H9 (cell line): Measurements from ENCODE around the gene PGF. TPM values are rescaled to one million over a fixed set of nuclear protein-coding genes. Genes with fewer than 3 reads are reported as not detected.

Experiments used
- DNase-seq: peaks from one replicate; pipeline ENCODE4 v3.0.0-alpha.2; 2017
- H2AFZ ChIP-seq: one replicate; pipeline ENCODE4 v1.6.1; 2013; ENCODE audit warnings: mild to moderate bottlenecking, low read length, control low read depth, moderate library complexity
- H2AK5ac ChIP-seq: 2 replicates; pipeline ENCODE4 v1.6.1; 2013; ENCODE audit warnings: low read length, control low read depth, mixed read lengths; ENCODE audit not compliant: insufficient read length
- H2BK120ac ChIP-seq: one replicate; pipeline ENCODE4 v1.6.1; 2013; ENCODE audit warnings: low read depth, mild to moderate bottlenecking, low read length, control low read depth, inconsistent platforms; ENCODE audit not compliant: poor library complexity, severe bottlenecking
- H2BK12ac ChIP-seq: 2 replicates; pipeline ENCODE4 v1.6.1; 2013; ENCODE audit warnings: low read length, control low read depth, mixed read lengths, low read depth; ENCODE audit not compliant: insufficient read length
- H2BK15ac ChIP-seq: 2 replicates; pipeline ENCODE4 v1.6.1; 2013; ENCODE audit warnings: low read depth, low read length, control low read depth
- H2BK20ac ChIP-seq: one replicate; pipeline ENCODE4 v1.6.1; 2013; ENCODE audit warnings: low read depth, mild to moderate bottlenecking, low read length, control low read depth, inconsistent platforms; ENCODE audit not compliant: poor library complexity, severe bottlenecking
- H2BK5ac ChIP-seq: 2 replicates; pipeline ENCODE4 v1.6.1; 2013; ENCODE audit warnings: low read length, control low read depth, mixed read lengths; ENCODE audit not compliant: insufficient read length
- H3K14ac ChIP-seq: 2 replicates; pipeline ENCODE4 v1.6.1; 2013; ENCODE audit warnings: low read length, control low read depth; ENCODE audit not compliant: insufficient read depth
- H3K18ac ChIP-seq: 2 replicates; pipeline ENCODE4 v1.6.1; 2013; ENCODE audit warnings: low read depth, mild to moderate bottlenecking, mixed read lengths, low read length, control low read depth; ENCODE audit not compliant: insufficient read length
- H3K23ac ChIP-seq: 2 replicates; pipeline ENCODE4 v1.6.1; 2013; ENCODE audit warnings: low read length, control low read depth, mixed read lengths, low read depth; ENCODE audit not compliant: insufficient read length
- H3K23me2 ChIP-seq: 2 replicates; pipeline ENCODE4 v1.6.1; 2013; ENCODE audit warnings: low read depth, mild to moderate bottlenecking, mixed read lengths, low read length, control low read depth; ENCODE audit not compliant: insufficient read length, poor library complexity, severe bottlenecking
- H3K27ac ChIP-seq: 2 replicates; pipeline ENCODE4 v1.5.1; 2013; ENCODE audit warnings: low read length, control low read depth, mixed read lengths, low read depth; ENCODE audit not compliant: insufficient read length
- H3K27me3 ChIP-seq: 2 replicates; pipeline ENCODE4 v1.6.1; 2013; ENCODE audit warnings: low read length, control low read depth, inconsistent platforms; ENCODE audit not compliant: insufficient read depth
- H3K4ac ChIP-seq: 2 replicates; pipeline ENCODE4 v1.6.1; 2013; ENCODE audit warnings: low read depth, mild to moderate bottlenecking, control low read depth, inconsistent platforms, low read length, moderate library complexity
- H3K4me1 ChIP-seq: 2 replicates; pipeline ENCODE4 v1.6.1; 2013; ENCODE audit warnings: low read length, control low read depth, inconsistent platforms; ENCODE audit not compliant: insufficient read depth
- H3K4me2 ChIP-seq: 2 replicates; pipeline ENCODE4 v1.6.1; 2013; ENCODE audit warnings: low read length, control low read depth, mixed read lengths; ENCODE audit not compliant: insufficient read length, insufficient read depth
- H3K56ac ChIP-seq: 2 replicates; pipeline ENCODE4 v1.6.1; 2013; ENCODE audit warnings: low read depth, mild to moderate bottlenecking, mixed read lengths, low read length, control low read depth; ENCODE audit not compliant: insufficient read length
- H3K79me1 ChIP-seq: 2 replicates; pipeline ENCODE4 v1.6.1; 2013; ENCODE audit warnings: low read depth, mild to moderate bottlenecking, moderate library complexity, low read length, control low read depth, inconsistent platforms; ENCODE audit not compliant: insufficient read depth, poor library complexity, severe bottlenecking
- H3K79me2 ChIP-seq: 2 replicates; pipeline ENCODE4 v1.6.1; 2013; ENCODE audit warnings: low read length, control low read depth, inconsistent platforms; ENCODE audit not compliant: insufficient read depth
- H3K9ac ChIP-seq: 2 replicates; pipeline ENCODE4 v1.6.1; 2013; ENCODE audit warnings: low read length, control low read depth, mixed read lengths; ENCODE audit not compliant: insufficient read length; ENCODE audit errors: extremely low read depth
- H3K9me3 ChIP-seq: one replicate; pipeline ENCODE4 v1.6.1; 2013; ENCODE audit warnings: low read depth, low read length, inconsistent platforms; ENCODE audit not compliant: control insufficient read depth
- H3T11ph ChIP-seq: one replicate; pipeline ENCODE4 v1.6.1; 2013; ENCODE audit warnings: mild to moderate bottlenecking, low read length, control low read depth, inconsistent platforms
- H4K20me1 ChIP-seq: one replicate; pipeline ENCODE4 v1.6.1; 2013; ENCODE audit not compliant: control insufficient read depth, insufficient read length, insufficient read depth
- H4K5ac ChIP-seq: 2 replicates; pipeline ENCODE4 v1.6.1; 2013; ENCODE audit warnings: low read depth, mild to moderate bottlenecking, mixed read lengths, low read length, control low read depth; ENCODE audit not compliant: insufficient read length
- H4K8ac ChIP-seq: replicated peaks from 2 replicates; pipeline ENCODE4 v1.6.1; 2013; ENCODE audit warnings: low read length, control low read depth, mixed read lengths, low read depth; ENCODE audit not compliant: insufficient read length
- H4K91ac ChIP-seq: 2 replicates; pipeline ENCODE4 v1.6.1; 2013; ENCODE audit warnings: low read depth, mild to moderate bottlenecking, moderate library complexity, mixed read lengths, low read length, control low read depth; ENCODE audit not compliant: insufficient read length
- H3K27ac Mint-ChIP-seq, 3 experiments: 2 replicates in 2 of 3; 3 replicates in 1 of 3; pipeline ENCODE4 v1.8.0; 2020 to 2021; ENCODE audit warnings: mixed read lengths in 3 of 3, mild to moderate bottlenecking in 1 of 3, moderate library complexity in 1 of 3
- H3K27me3 Mint-ChIP-seq: 2 replicates; pipeline ENCODE4 v1.8.0; 2021; ENCODE audit warnings: low read depth, mild to moderate bottlenecking, moderate library complexity, mixed read lengths
- H3K36me3 Mint-ChIP-seq, 3 experiments: 2 replicates in 2 of 3; 3 replicates in 1 of 3; pipeline ENCODE4 v1.8.0; 2020 to 2021; ENCODE audit warnings: low read depth in 3 of 3, mixed read lengths in 3 of 3; ENCODE audit not compliant: insufficient read depth in 1 of 3
- H3K4me1 Mint-ChIP-seq, 2 experiments: 2 replicates each; pipeline ENCODE4 v1.8.0; 2020; ENCODE audit warnings: mixed read lengths in 2 of 2
- H3K4me3 Mint-ChIP-seq, 2 experiments: 2 replicates in 1 of 2; 3 replicates in 1 of 2; pipeline ENCODE4 v1.8.0; 2020 to 2021; ENCODE audit warnings: mild to moderate bottlenecking in 2 of 2, mixed read lengths in 2 of 2, moderate library complexity in 1 of 2
- H3K9me3 Mint-ChIP-seq, 2 experiments: 2 replicates in 1 of 2; 3 replicates in 1 of 2; pipeline ENCODE4 v1.8.0; 2020; ENCODE audit warnings: mild to moderate bottlenecking in 2 of 2, mixed read lengths in 2 of 2, moderate library complexity in 1 of 2
- CTCF ChIP-seq: fragments of 200-600 bp; sonication (generic); conservative IDR thresholded peaks from 3 replicates; pipeline ENCODE4 v1.8.0; 2021; ENCODE audit warnings: antibody characterized with exemption, mild to moderate bottlenecking
- WGBS: extraction: QIAGEN DNeasy Blood & Tissue Kit; methylation state at CpG from one replicate; pipeline ENCODE4 v1.1.7; 2013; ENCODE audit warnings: missing lambda C conversion rate, low lambda C conversion rate, mixed read lengths; ENCODE audit not compliant: insufficient read length; ENCODE audit errors: extremely low coverage; 5-methylcytosine and 5-hydroxymethylcytosine counted together
- total RNA-seq: library from RNA; stranded (reverse); gene quantifications from 2 replicates; pipeline ENCODE4 v1.2.1, GENCODE V29; 2021

Gene PGF
- total RNA-seq, 1 experiment from 2014 or later = 2.3 TPM

- Histone ChIP-seq H3K23ac (no peak overlapping the region), H3K9me3 (no peaks in the 10 kb centered on the region), H3K14ac (no peak overlapping the region; the same call in 1 of the 2 replicates), H3K79me2 (no peaks in the 10 kb centered on the region), H3K79me1 (no peaks in the 10 kb centered on the region), H3K4me1 (no peaks in the 10 kb centered on the region; the same call in 1 of the 2 replicates), H4K20me1 (no peaks in the 10 kb centered on the region), H2BK12ac (no peak overlapping the region), H2AFZ (no peak overlapping the region), H3T11ph (no peak overlapping the region), H2AK5ac (no peak overlapping the region), H2BK5ac (no peak overlapping the region), H3K4ac (no peak overlapping the region), H2BK15ac (no peak overlapping the region), H4K5ac (no peak overlapping the region), H3K27me3 (no peaks in the 10 kb centered on the region), H3K9ac (no peak overlapping the region), H3K56ac (no peak overlapping the region), H3K18ac (no peak overlapping the region), H4K91ac (no peak overlapping the region), H4K8ac (no peak overlapping the region), H2BK20ac (no peak overlapping the region), H3K4me2 (no peak overlapping the region), H3K23me2 (no peaks in the 10 kb centered on the region), H2BK120ac (no peak overlapping the region), H3K27ac (no peak overlapping the region)
- Mint-ChIP-seq H3K4me1 (peaks cover 26 to 44% of the 10 kb centered on the region in 2 experiments), H3K4me3 (no peak overlapping the region), H3K27me3 (no peaks in the 10 kb centered on the region; the same call in 1 of the 2 replicates), H3K36me3 (no peaks in the 10 kb centered on the region; a peak in 1 of 7 replicates), H3K27ac (no peak overlapping the region), H3K9me3 (no peaks in the 10 kb centered on the region)
- no peak for TF ChIP-seq CTCF
- no CpG with 5 or more reads among the region's 9 CpGs for WGBS
- no peak for DNase-seq
Observed at GRCh38 chr14:74981462-74981782, 26.0 kb upstream of the PGF start.
